ENCODE results near the gene ACACB.

ACACB gene

GRCh38 chr12:109202770-109203169, 86.4 kb downstream of the ACACB start:
- TF ChIP-seq, protein P1, sequence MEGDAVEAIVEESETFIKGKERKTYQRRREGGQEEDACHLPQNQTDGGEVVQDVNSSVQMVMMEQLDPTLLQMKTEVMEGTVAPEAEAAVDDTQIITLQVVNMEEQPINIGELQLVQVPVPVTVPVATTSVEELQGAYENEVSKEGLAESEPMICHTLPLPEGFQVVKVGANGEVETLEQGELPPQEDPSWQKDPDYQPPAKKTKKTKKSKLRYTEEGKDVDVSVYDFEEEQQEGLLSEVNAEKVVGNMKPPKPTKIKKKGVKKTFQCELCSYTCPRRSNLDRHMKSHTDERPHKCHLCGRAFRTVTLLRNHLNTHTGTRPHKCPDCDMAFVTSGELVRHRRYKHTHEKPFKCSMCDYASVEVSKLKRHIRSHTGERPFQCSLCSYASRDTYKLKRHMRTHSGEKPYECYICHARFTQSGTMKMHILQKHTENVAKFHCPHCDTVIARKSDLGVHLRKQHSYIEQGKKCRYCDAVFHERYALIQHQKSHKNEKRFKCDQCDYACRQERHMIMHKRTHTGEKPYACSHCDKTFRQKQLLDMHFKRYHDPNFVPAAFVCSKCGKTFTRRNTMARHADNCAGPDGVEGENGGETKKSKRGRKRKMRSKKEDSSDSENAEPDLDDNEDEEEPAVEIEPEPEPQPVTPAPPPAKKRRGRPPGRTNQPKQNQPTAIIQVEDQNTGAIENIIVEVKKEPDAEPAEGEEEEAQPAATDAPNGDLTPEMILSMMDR (IDR thresholded peaks at IDR 0.05; ENCODE audit: insufficient read depth, low read length, poor library complexity, severe bottlenecking): no peak
- DNase-seq (ENCODE audit: extremely low read depth, insufficient read length): no peak
- no peak overlapping the region for H3K4me3 ChIP-seq (replicated peaks; ENCODE audit: low read depth, low read length)

DNA sequence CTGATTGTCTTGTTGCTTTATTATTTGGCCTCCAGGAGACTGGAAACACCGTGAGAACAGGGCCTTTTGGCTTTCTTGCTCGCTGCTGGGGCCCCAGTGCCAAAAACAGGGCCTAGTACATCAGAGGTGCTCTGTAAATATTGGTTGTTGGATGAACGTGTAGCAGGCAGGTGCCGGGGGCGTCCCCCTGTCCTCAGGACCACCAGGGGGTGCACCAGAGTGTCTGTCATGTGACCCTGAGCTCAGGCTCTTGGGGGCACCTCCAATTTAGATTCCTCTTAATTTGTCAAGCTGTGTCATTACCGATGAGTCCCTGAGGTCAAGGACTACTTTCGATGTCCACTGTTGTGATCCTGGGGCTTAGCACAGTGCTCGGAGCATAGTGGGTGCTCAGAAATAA, 87.1 kb downstream of the ACACB start:
- Histone ChIP-seq H3K27me3 (replicated peaks; ENCODE audit: control insufficient read depth, insufficient read depth, low read length) (no peaks in the 10 kb centered on the region), H3K36me3 (ENCODE audit: control insufficient read depth, insufficient read depth, low read length) (no peaks in the 10 kb centered on the region), H3K4me3 (replicated peaks; ENCODE audit: low read depth, low read length) (no peak overlapping the region)
- TF ChIP-seq, protein P1 (IDR thresholded peaks at IDR 0.05; ENCODE audit: insufficient read depth, low read length, poor library complexity, severe bottlenecking): no peak
- no peak for DNase-seq (ENCODE audit: extremely low read depth, insufficient read length)

More at GRCh38 chr12:109202770-109203169, 86.4 kb downstream of the ACACB start:
- H3K36me3 ChIP-seq (ENCODE audit: control insufficient read depth, insufficient read depth, low read length): no peaks in the 10 kb centered on the region
- no peaks in the 10 kb centered on the region for H3K27me3 ChIP-seq (replicated peaks; ENCODE audit: control insufficient read depth, insufficient read depth, low read length)

DNA sequence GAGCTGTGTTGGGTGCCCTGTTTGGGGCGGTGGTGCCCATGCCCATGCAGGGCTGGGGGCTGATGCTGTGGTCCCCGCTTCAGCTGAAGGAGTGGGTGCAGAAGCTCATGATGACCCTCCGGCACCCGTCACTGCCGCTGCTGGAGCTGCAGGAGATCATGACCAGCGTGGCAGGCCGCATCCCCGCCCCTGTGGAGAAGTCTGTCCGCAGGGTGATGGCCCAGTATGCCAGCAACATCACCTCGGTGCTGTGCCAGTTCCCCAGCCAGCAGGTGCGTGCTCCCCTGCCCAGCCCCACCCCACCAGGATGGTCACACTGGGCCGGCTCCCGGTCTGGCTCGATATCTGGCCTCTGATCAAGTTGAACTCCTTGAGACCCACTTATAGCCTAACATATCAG, 92.7 kb downstream of the ACACB start:
- no peaks in the 10 kb centered on the region for H3K36me3 ChIP-seq (ENCODE audit: control insufficient read depth, insufficient read depth, low read length)
- H3K4me3 ChIP-seq (replicated peaks; ENCODE audit: low read depth, low read length): no peak overlapping the region
- TF ChIP-seq, protein P1 (IDR thresholded peaks at IDR 0.05; ENCODE audit: insufficient read depth, low read length, poor library complexity, severe bottlenecking): no peak
- H3K27me3 ChIP-seq (replicated peaks; ENCODE audit: control insufficient read depth, insufficient read depth, low read length): no peaks in the 10 kb centered on the region
- no peak for DNase-seq (ENCODE audit: extremely low read depth, insufficient read length)

DNA sequence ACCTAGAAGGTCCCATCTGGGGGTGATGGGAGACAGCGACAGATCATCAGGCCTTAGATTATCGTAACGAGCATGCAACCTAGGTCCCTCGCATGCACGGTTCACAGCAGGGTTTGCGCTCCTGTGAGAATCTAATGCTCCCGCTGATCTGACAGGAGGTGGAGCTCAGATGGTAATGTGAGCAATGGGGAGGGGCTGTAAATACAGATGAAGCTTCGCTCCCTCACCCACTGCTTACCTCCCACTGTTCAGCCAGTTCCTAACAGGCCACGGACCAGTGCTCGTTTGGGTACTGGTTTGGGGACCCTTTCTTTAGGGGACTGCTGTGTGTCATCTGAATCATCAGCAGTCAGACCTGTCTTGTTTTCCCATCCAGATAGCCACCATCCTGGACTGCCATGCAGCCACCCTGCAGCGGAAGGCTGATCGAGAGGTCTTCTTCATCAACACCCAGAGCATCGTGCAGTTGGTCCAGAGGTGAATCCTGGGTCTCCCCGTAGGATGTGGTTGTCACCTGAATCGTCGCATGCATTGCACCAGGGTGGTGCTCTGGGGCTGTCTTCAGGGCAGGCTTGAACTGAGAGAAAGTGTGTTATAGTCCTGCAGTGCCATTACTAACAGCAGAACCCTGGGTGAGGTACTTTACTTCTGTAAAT, 96.2 kb downstream of the ACACB start:
- Histone ChIP-seq H3K27me3 (replicated peaks; ENCODE audit: control insufficient read depth, insufficient read depth, low read length) (no peaks in the 10 kb centered on the region), H3K36me3 (ENCODE audit: control insufficient read depth, insufficient read depth, low read length) (no peaks in the 10 kb centered on the region), H3K4me3 (replicated peaks; ENCODE audit: low read depth, low read length) (no peak overlapping the region)
- TF ChIP-seq, protein P1 (IDR thresholded peaks at IDR 0.05; ENCODE audit: insufficient read depth, low read length, poor library complexity, severe bottlenecking): no peak
- DNase-seq (ENCODE audit: extremely low read depth, insufficient read length): no peak

- Histone ChIP-seq H3K27me3 (replicated peaks; ENCODE audit: control insufficient read depth, insufficient read depth, low read length) (no peaks in the 10 kb centered on the region), H3K4me3 (replicated peaks; ENCODE audit: low read depth, low read length) (no peak overlapping the region), H3K36me3 (ENCODE audit: control insufficient read depth, insufficient read depth, low read length) (no peaks in the 10 kb centered on the region)
- DNase-seq (ENCODE audit: extremely low read depth, insufficient read length): no peak
- TF ChIP-seq, protein P1 (IDR thresholded peaks at IDR 0.05; ENCODE audit: insufficient read depth, low read length, poor library complexity, severe bottlenecking): no peak
Observed at GRCh38 chr12:109214131-109214530, 97.7 kb downstream of the ACACB start.

DNA sequence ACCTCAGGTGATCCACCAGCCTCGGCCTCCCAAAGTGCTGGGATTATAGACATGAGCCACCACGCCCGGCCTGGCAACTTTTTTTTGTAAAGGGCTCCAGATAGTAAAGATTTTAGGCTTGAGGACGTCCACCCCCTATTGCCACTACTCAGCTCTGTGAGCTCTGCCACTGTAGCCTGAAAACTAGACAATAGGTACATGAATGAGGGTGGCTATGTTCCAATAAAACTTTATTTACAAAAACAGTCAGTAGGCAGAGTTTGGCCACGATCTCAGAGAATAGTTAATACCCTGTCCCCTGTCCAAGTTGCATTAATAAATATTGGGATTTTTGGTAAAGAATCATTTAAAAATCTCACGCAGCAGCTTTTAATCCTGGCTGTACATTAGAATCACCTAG, 102.6 kb downstream of the ACACB start:
- TF ChIP-seq, protein P1 (IDR thresholded peaks at IDR 0.05; ENCODE audit: insufficient read depth, low read length, poor library complexity, severe bottlenecking): no peak
- H3K36me3 ChIP-seq (ENCODE audit: control insufficient read depth, insufficient read depth, low read length): no peaks in the 10 kb centered on the region
- no peak overlapping the region for H3K4me3 ChIP-seq (replicated peaks; ENCODE audit: low read depth, low read length)
- DNase-seq (ENCODE audit: extremely low read depth, insufficient read length): no peak
- H3K27me3 ChIP-seq (replicated peaks; ENCODE audit: control insufficient read depth, insufficient read depth, low read length): no peaks in the 10 kb centered on the region

All from GM06990 (cell line).